PC-3 (cell line): ENCODE measurements around the gene SLC2A13.

Experiments used
- EZH2 ChIP-seq: fragments of 300-600 bp; sonication (generic); IDR thresholded peaks from one replicate; pipeline ENCODE4 v1.6.1; 2017; ENCODE audit warnings: antibody characterized with exemption, mild to moderate bottlenecking, low read length; ENCODE audit not compliant: unreplicated experiment
- EZH2phosphoT487 ChIP-seq: fragments of 300-600 bp; sonication (generic); IDR thresholded peaks from 2 replicates; pipeline ENCODE4 v1.6.1; 2018; ENCODE audit warnings: mild to moderate bottlenecking, antibody characterized with exemption, low read length, borderline replicate concordance
- TF ChIP-seq, protein P1 (sequence below): fragments of 300-600 bp; sonication (generic); conservative IDR thresholded peaks from 2 replicates; pipeline ENCODE4 v1.5.1; 2017; ENCODE audit warnings: antibody characterized with exemption, low read depth, mild to moderate bottlenecking, low read length

DNA sequence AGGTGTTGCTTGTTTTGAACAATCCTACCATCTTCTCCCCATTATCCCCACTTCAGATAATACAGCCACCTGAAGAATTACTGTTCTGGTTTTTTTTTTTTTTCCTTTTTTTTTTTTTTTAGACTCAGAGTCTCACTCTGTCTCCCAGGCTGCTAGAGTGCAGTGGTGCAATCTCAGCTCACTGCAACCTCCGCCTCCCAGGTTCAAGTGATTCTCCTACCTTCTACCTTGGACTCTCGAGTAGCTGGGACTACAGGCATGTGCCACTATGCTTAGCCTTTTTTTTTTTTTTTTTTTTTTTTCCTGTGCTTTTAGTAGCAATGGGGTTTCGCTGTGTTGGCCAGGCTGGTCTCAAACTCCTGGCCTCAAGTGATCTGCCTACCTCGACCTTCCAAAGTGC is 306.9 kb downstream of the SLC2A13 start:
- TF ChIP-seq, protein P1, sequence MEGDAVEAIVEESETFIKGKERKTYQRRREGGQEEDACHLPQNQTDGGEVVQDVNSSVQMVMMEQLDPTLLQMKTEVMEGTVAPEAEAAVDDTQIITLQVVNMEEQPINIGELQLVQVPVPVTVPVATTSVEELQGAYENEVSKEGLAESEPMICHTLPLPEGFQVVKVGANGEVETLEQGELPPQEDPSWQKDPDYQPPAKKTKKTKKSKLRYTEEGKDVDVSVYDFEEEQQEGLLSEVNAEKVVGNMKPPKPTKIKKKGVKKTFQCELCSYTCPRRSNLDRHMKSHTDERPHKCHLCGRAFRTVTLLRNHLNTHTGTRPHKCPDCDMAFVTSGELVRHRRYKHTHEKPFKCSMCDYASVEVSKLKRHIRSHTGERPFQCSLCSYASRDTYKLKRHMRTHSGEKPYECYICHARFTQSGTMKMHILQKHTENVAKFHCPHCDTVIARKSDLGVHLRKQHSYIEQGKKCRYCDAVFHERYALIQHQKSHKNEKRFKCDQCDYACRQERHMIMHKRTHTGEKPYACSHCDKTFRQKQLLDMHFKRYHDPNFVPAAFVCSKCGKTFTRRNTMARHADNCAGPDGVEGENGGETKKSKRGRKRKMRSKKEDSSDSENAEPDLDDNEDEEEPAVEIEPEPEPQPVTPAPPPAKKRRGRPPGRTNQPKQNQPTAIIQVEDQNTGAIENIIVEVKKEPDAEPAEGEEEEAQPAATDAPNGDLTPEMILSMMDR, result no peak
- TF ChIP-seq EZH2phosphoT487 (no peak), EZH2 (no peak)
